Measurements from ENCODE around the gene CITED2.
"Not testable (repeated sequence)": the region's sequence is repeated elsewhere in the genome, so short reads cannot be mapped to it uniquely, and the experiment has no call there.

Gene CITED2, protein sequence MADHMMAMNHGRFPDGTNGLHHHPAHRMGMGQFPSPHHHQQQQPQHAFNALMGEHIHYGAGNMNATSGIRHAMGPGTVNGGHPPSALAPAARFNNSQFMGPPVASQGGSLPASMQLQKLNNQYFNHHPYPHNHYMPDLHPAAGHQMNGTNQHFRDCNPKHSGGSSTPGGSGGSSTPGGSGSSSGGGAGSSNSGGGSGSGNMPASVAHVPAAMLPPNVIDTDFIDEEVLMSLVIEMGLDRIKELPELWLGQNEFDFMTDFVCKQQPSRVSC

GRCh38 chr6:139374357-139375225, at the start of gene CITED2:
Gene CITED2, minus strand, starts transcription at chr6:139374648. Its CDS starts 704 bp downstream, at chr6:139373944.
- DNase-seq (ENCODE audit: low read depth) = peak; percentile 81

GRCh38 chr6:139423037-139423703, 48.7 kb upstream of the CITED2 start:
- no peak for DNase-seq (ENCODE audit: low read depth)

- DNase-seq (ENCODE audit: low read depth) = no peak
Observed at GRCh38 chr6:139422105-139423036, 47.9 kb upstream of the CITED2 start.

DNA sequence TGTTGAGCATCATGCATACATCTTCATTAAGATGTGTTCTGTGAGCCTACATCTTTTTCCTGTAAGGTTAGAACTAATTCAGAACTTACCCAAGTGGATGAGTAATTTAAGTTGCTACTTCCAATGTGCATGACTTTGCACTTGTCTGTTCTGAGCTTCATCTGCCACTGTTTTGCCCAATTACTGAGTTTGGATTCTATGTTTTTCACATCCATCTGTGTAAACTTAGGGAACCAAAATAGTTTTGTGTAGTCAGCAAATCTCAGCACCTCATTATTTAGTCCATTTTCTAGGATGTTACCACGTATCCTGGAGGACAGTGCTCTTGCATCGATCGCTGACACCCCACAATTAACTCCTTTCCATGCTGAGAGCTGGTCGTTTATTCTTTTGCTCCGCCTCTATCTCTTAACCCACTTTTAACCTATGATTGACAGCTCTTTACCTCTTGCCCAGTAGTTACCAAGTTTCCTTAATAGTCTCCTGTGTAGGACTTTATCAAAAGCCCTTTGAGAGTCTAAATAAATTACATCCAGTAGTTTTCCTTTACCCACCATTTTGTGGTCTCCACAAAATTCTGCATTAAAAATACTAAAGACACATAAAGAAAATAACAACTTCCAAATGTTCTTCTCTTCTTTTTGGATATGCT, 44.2 kb upstream of the CITED2 start:
- DNase-seq (ENCODE audit: low read depth) = no peak

- DNase-seq (ENCODE audit: low read depth) = no peak
Observed at GRCh38 chr6:139416146-139416545, 41.7 kb upstream of the CITED2 start.

- DNase-seq (ENCODE audit: low read depth) = no peak
Observed at GRCh38 chr6:139415365-139415764, 40.9 kb upstream of the CITED2 start.

DNA sequence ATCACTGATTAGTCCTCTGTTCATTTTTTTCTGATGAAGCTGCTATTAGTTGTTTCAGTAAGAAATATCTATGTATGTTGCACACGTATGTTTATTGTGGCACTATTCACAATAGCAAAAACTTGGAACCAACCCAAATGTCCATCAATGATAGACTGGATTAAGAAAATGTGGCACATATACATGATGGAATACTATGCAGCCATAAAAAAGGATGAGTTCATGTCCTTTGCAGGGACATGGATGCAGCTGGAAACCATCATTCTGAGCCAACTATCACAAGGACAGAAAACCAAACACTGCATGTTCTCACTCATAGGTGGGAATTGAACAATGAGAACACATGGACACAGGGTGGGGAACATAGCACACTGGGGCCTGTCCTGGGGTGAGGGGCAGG, 37.7 kb upstream of the CITED2 start:
- not testable (repeated sequence) for DNase-seq (ENCODE audit: low read depth)

DNA sequence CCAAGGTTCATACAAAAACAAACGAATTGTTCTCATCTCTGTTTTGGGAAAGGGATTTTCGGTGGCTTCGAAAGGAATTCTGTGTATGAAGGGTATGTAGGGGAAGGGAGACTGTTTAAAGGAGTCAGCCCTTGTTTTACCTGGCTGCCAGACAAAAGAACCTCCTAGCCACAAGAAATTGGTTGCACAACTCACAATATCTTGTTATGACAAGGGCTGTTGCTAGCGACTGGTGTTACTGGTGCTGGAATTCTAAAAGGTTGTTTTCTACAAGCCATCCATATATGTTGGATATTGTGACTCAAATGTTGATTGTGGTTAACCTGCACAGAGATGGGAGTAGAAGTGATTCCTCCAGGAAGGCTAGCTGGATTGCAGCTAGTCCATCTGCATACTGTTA, 34.6 kb upstream of the CITED2 start:
- peak; percentile 88 for DNase-seq (ENCODE audit: low read depth)

DNA sequence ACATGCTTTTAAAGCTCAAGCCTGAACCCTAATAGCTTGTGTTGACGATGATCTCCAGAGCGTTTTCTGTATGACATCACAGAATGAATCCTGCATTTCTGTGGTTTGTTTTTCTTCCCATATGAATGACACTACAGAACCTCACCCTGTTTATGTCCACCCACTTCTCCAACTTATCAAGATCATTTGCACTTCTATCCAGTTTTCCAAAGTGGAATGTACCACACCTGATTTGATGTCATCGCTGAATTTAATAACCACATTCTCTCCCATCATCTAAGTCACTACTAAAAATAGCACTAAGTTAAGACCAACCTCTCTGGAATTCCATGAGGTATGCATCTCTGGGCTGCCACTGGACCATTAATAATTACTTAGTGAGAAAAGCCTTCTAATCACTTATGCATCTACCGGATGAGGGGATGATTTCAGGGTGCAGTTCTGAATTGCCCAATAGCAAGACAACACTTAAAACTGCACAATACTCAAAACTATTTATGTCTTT, 33.3 kb upstream of the CITED2 start:
- DNase-seq (ENCODE audit: low read depth) = peak; percentile 100

GRCh38 chr6:139406577-139407343, 32.3 kb upstream of the CITED2 start:
- DNase-seq (ENCODE audit: low read depth) = no peak

- DNase-seq (ENCODE audit: low read depth) = peak; percentile 99
Observed at GRCh38 chr6:139402876-139403386, 28.5 kb upstream of the CITED2 start.

GRCh38 chr6:139398658-139399057, 24.2 kb upstream of the CITED2 start:
- DNase-seq (ENCODE audit: low read depth) = no peak

DNA sequence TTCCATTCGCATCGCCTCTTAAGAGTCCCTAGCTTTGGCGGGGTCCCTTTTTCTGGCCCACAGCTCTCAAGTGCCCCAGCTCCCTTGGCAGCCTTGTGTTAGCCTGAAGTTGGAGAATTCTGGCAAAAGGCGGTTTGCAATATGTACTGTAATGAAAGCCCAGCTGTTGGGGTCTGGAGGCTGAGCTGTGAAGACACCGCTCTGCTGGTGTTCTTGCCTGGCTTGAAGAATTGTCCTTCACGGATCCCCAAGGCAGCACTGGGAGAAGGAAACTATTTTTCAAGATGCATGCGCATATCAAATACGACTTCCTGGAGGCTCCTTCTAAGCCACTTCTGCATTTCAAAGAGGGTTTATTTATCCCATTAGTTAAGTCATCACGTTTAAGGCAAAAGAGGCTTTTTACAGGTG, 21.4 kb upstream of the CITED2 start:
- no peak for DNase-seq (ENCODE audit: low read depth)

- no peak for DNase-seq (ENCODE audit: low read depth)
Observed at GRCh38 chr6:139395371-139395770, 20.9 kb upstream of the CITED2 start.

GRCh38 chr6:139394027-139394649, 19.7 kb upstream of the CITED2 start:
- no peak for DNase-seq (ENCODE audit: low read depth)

- DNase-seq (ENCODE audit: low read depth) = no peak
Observed at GRCh38 chr6:139392794-139393193, 18.3 kb upstream of the CITED2 start.

DNA sequence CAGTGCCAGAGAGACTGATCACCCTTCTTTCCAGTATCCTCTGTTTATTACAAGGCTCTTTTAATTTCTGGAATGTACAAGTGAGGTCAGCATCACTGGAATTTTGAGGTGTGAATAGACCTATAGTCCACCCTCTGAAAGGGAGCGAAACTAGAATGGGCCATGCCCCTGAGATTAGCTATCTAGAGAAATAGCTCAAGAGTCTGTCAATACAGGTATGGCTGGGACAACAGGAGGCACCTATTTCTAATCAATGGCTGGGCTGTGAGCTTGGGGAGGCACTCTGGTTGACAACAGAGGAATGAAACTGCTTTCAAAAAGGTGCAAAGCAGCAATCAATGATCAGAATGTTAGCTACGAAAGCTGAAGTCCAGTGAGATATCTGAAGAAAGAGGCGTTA, 17.3 kb upstream of the CITED2 start:
- DNase-seq (ENCODE audit: low read depth) = no peak

- no peak for DNase-seq (ENCODE audit: low read depth)
Observed at GRCh38 chr6:139390447-139390846, 16.0 kb upstream of the CITED2 start.

GRCh38 chr6:139388384-139388783, 13.9 kb upstream of the CITED2 start:
- no peak for DNase-seq (ENCODE audit: low read depth)
